ENCODE data around the gene USF2. TPM values are rescaled to one million over a fixed set of nuclear protein-coding genes. Genes with fewer than 3 reads are reported as not detected.

USF2 gene
- total RNA-seq, 1 experiment from 2014 or later, result 123 TPM

- no peak overlapping the region for H4K5ac ChIP-seq (ENCODE audit: insufficient read length, low read depth, low read length)
- no peak overlapping the region for H4K8ac ChIP-seq (replicated peaks; ENCODE audit: insufficient read length, low read depth, low read length)
- no peak overlapping the region for H3K27ac Mint-ChIP-seq
- H3K4me1 Mint-ChIP-seq, result peaks cover 0 to 4% of the 10 kb centered on the region in 2 experiments; a peak in 1 of 4 replicates
- no peak overlapping the region for H2BK5ac ChIP-seq (ENCODE audit: insufficient read length, low read length)
- no peak overlapping the region for H3K27ac ChIP-seq (ENCODE audit: insufficient read length, low read depth, low read length)
- no peaks in the 10 kb centered on the region for H3K79me1 ChIP-seq (ENCODE audit: insufficient read depth, low read depth, low read length, poor library complexity, severe bottlenecking)
- no peak overlapping the region for H2BK20ac ChIP-seq (ENCODE audit: low read depth, low read length, poor library complexity, severe bottlenecking)
- no peak overlapping the region for H3K4me2 ChIP-seq (ENCODE audit: insufficient read depth, insufficient read length, low read length)
- WGBS (ENCODE audit: extremely low coverage, insufficient read length, low lambda C conversion rate), result no CpG with 5 or more reads among the region's 12 CpGs
- no peak overlapping the region for H3K23ac ChIP-seq (ENCODE audit: insufficient read length, low read depth, low read length)
- H3K27me3 ChIP-seq (ENCODE audit: insufficient read depth, low read length), result no peaks in the 10 kb centered on the region
- no peaks in the 10 kb centered on the region for H3K9me3 Mint-ChIP-seq
- H3K4me3 Mint-ChIP-seq, result no peak overlapping the region
- no peak overlapping the region for H3K4ac ChIP-seq (ENCODE audit: low read depth, low read length)
- no peak overlapping the region for H3T11ph ChIP-seq (ENCODE audit: low read length)
- no peak for DNase-seq
- H3K4me1 ChIP-seq (ENCODE audit: insufficient read depth, low read length), result no peaks in the 10 kb centered on the region; the same call in 1 of the 2 replicates
- no peak overlapping the region for H2AFZ ChIP-seq (ENCODE audit: low read length)
- H3K9ac ChIP-seq (ENCODE audit: extremely low read depth, insufficient read length, low read length), result no peak overlapping the region
- H2AK5ac ChIP-seq (ENCODE audit: insufficient read length, low read length), result no peak overlapping the region
- no peak overlapping the region for H2BK12ac ChIP-seq (ENCODE audit: insufficient read length, low read depth, low read length)
- H3K14ac ChIP-seq (ENCODE audit: insufficient read depth, low read length), result no peak overlapping the region
- H4K91ac ChIP-seq (ENCODE audit: insufficient read length, low read depth, low read length), result no peak overlapping the region
- no peak overlapping the region for H3K56ac ChIP-seq (ENCODE audit: insufficient read length, low read depth, low read length)
- peaks cover 0 to 2% (median 0%) of the 10 kb centered on the region in 3 experiments; a peak in 1 of 7 replicates for H3K36me3 Mint-ChIP-seq (ENCODE audit: insufficient read depth in 1 of 3, low read depth in 3 of 3)
- TF ChIP-seq CTCF (conservative IDR thresholded peaks at IDR 0.05), result no peak
- no peaks in the 10 kb centered on the region; the same call in 1 of the 2 replicates for H3K27me3 Mint-ChIP-seq (ENCODE audit: low read depth)
- H3K79me2 ChIP-seq (ENCODE audit: insufficient read depth, low read length), result no peaks in the 10 kb centered on the region
- no peaks in the 10 kb centered on the region for H4K20me1 ChIP-seq (ENCODE audit: control insufficient read depth, insufficient read depth, insufficient read length)
- no peak overlapping the region for H3K18ac ChIP-seq (ENCODE audit: insufficient read length, low read depth, low read length)
- H3K9me3 ChIP-seq (ENCODE audit: control insufficient read depth, low read depth, low read length), result no peaks in the 10 kb centered on the region
- no peak overlapping the region for H2BK15ac ChIP-seq (ENCODE audit: low read depth, low read length)
- H2BK120ac ChIP-seq (ENCODE audit: low read depth, low read length, poor library complexity, severe bottlenecking), result no peak overlapping the region
- no peaks in the 10 kb centered on the region for H3K23me2 ChIP-seq (ENCODE audit: insufficient read length, low read depth, low read length, poor library complexity, severe bottlenecking)
Observed at GRCh38 chr19:35310331-35310730, 41.6 kb downstream of the USF2 start.
